ENCODE data around the gene GRSF1.
"Not testable (repeated sequence)": the region's sequence is repeated elsewhere in the genome, so short reads cannot be mapped to it uniquely, and the experiment has no call there.

The GRSF1 gene

DNA sequence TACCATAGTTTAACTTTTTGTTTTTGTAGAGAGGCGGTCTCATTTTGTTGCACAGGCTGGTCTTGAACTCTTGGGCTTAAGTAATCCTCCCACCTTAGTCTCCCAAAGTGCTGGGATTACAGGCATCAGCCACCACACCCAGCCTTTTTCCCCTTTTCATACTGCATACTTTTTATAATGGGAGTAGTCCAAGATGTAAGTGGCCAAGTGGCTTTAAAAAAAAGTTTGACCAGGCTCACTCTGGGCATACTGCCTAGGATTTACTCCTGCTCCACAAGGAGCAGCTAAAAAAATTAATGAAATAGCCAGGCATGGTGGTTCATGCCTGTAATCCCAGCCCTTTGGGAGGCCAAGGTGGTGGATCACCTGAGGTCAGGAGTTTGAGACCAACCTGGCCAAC lies 6.0 kb downstream of the GRSF1 start:
- DNase-seq (ENCODE audit: low read depth, low spot score): no peak

GRCh38 chr4:70831293-70831692 lies 8.4 kb downstream of the GRSF1 start:
- DNase-seq (ENCODE audit: low read depth, low spot score): no peak

- no peak for DNase-seq (ENCODE audit: low read depth, low spot score)
Observed at GRCh38 chr4:70830054-70830453, 9.6 kb downstream of the GRSF1 start.

DNA sequence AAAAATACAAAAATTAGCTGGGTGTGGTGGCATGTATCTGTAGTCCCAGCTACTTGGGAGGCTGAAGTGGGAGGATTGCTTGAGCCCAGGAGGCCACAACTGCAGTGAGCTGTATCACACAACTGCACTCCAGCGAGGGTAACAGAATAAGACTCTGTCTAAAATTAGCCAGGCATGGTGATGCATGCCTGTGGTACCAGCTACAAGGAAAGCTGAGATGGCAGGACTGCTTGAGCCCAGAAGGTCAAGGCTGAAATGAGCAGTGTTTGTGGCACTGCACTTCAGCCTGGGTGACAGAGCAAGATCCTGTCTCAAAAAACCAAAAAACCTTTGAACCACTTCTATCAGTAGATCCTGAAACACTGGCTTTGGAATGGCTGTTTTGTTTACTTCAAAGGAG lies 10.2 kb downstream of the GRSF1 start:
- DNase-seq (ENCODE audit: low read depth, low spot score): no peak

- DNase-seq (ENCODE audit: low read depth, low spot score): no peak
Observed at GRCh38 chr4:70829015-70829414, 10.7 kb downstream of the GRSF1 start.

DNA sequence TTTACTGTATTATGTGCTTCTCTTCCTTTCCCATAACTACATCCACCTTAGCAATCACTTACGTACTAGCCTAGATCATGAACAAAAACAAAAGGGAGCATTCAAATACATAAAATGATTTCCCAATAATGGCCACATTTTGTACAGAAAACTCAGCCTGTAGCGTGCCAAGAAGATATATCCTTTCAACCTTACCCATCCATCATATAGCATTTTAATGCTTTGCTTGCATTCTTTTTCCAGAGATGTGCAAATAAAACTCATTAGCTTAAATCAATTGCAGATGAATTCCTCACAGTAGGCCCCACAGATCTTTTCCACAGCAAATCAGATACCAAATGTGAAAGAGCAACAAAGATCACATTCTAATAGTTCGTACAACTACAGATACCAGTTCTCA lies 20.8 kb downstream of the GRSF1 start:
- DNase-seq (ENCODE audit: low read depth, low spot score): no peak

DNA sequence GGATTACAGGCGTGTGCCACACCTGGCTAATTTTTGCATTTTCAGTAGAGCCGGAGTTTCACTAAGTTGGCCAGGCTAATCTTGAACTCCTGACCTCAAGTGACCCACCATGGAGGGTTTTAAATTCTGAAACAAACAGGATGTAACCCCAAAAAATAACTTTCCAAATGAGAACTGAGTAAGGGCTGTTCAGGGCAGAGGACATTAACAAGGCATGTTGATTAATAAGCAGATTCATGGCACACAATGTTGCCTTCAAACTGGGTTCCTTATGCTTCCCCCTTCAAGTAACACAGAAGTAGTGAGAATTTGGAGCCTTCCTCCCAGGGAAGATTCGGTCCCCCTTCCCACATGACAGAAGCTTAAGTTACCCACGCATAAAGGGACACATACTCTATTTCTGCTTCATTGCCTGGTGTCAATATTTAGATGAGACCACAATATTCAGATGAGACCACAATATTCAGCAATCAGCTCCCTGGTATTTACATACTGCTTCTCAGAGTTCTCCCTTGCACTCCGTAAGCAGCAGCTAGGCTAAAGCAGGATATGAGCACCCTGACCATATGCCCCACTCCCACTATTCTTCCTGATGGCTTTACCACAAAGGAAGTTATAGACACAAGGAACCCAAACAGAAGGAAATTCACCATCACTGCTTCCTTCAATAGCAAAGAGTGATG lies 21.4 kb downstream of the GRSF1 start:
- no peak for DNase-seq (ENCODE audit: low read depth, low spot score)

- DNase-seq (ENCODE audit: low read depth, low spot score): no peak
Observed at GRCh38 chr4:70816894-70817293, 22.8 kb downstream of the GRSF1 start.

DNA sequence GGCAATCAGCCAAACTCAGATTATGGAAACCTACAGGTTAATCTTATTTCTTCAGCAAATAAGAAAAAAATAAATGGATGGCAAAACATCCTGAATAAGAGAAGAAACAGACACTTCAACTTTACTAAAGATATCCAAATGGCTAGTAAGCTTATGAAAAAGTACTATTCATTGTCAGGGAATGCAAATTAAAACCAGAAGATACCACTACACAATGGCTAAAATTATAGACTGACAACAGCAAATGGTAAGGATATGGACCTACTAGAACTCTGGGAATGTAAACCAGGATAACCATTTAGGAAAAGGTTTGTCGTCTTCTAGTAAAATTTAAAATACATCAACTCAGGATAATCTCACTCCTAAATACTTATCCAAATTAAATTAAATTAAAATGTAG lies 24.3 kb downstream of the GRSF1 start:
- DNase-seq (ENCODE audit: low read depth, low spot score): no peak

DNA sequence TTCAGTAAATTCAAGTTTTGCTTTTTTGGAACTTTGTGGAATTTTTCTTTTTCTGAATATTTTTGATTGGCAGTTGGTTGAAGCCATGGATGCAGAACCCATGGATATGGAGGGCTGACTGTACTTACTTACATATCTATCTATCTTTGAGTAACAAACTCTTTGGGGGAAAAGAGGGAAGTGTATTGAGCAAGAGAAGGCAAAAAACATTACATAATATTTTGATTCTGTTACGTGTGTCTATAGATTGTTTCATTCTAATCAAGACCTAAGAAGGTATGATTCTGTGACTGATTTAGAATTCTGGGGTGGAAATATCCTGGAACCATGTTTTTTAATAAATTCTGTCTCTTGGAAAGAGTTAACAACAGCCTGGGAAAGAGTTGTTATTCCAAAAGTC lies 31.5 kb downstream of the GRSF1 start:
- no peak for DNase-seq (ENCODE audit: low read depth, low spot score)

DNA sequence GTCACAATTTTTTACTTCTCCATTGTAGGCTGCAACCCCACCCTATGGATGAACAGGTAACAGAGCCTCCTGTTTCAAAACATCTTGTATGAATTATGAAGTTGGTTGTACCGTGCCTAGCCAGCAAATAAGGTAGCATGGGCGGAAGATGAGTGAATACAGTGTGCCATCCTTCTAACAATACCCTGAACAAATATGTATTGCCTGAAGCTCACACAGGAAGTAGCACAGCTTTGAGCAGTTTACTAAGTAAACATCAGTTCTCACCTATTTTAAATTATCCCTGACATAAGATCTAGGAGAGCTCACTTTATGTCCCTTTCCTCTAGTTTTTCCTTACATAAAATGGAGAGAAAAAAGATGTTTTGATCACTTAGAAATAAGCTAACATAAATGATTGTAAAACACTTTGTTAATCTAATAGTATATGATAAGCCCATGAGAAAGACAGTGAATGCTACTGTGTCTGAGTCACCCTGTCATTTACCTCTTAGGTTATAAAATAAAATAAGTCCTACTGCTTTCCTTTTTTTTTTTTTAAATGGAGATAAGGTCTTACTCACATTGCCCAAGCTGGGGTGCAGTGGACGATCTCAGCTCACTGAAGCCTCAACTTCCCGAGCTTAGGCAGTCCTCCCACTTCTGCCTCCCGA lies 36.6 kb downstream of the GRSF1 start:
- DNase-seq (ENCODE audit: low read depth, low spot score): no peak

- DNase-seq (ENCODE audit: low read depth, low spot score): no peak
Observed at GRCh38 chr4:70801265-70801809, 38.4 kb downstream of the GRSF1 start.

GRCh38 chr4:70793626-70794025 lies 46.1 kb downstream of the GRSF1 start:
- no peak for DNase-seq (ENCODE audit: low read depth, low spot score)

DNA sequence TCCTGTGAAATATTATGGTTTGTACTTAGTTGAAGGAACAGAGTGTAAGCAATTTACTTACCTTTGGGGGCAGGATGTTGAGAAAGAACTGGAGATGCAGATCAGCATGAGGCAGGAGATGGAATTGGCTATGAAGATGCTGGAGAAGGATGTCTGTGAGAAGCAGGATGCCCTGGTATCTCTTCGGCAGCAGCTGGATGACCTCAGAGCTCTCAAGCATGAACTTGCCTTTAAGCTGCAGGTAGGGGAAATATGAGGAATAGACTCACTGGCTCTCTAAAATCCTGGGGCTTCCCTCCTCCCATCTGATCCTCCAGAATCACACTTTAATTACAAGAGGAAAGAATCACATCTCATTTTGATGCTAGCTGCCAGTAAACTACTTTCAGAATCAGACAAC lies 51.0 kb downstream of the GRSF1 start:
- no peak for DNase-seq (ENCODE audit: low read depth, low spot score)

DNA sequence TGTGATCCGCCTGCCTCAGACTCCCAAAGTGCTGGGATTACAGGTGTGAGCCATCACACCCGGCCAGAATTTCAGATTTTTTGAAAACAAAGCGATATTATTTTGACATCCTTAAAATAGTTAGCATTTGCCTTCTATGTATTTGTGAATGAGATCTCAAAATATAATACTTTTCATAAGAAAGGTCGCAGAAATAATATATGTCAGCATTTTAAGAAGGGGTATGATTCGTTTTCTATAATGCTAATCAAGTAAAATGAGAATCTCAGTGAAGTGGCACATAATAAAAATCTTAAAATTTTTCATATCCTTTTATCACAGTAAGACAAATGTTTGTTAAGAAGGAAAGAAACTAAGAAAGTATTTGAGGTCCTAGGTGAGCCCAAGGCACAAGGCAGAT lies 52.2 kb downstream of the GRSF1 start:
- no peak for DNase-seq (ENCODE audit: low read depth, low spot score)

GRCh38 chr4:70783096-70783495 lies 56.6 kb downstream of the GRSF1 start:
- DNase-seq (ENCODE audit: low read depth, low spot score): no peak

- no peak for DNase-seq (ENCODE audit: low read depth, low spot score)
Observed at GRCh38 chr4:70778888-70779422, 60.7 kb downstream of the GRSF1 start.

GRCh38 chr4:70772929-70773555 lies 66.6 kb downstream of the GRSF1 start:
- no peak for DNase-seq (ENCODE audit: low read depth, low spot score)

GRCh38 chr4:70769396-70769795 lies 70.3 kb downstream of the GRSF1 start:
- DNase-seq (ENCODE audit: low read depth, low spot score): not testable (repeated sequence)

DNA sequence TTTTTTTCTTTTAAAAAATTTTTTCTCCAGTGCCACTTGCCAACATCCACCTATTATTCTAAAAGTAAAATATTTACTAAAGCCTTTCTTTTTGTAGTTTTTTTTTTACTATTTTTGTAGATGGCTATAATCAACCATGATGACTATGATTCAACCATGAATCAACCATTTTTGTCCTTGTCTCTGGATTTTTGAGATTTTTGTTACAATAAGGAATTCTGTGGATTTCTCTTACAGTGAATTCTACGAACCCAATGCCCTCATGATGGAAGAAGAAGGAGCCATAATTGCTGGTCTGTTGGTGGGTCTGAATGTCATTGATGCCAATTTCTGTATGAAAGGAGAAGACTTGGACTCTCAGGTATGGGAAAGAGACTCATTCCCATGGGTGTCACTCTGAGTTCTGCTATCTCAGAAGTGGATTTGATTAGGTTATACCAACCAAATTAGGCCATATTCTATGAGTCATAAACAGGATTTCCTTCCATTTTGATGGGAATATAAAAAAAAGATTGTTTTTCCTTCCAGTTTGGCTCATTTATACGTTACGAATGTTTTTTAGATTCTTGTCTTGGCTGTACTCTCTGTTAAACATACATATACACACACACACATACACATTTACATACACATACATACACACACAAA lies 71.3 kb downstream of the GRSF1 start:
- DNase-seq (ENCODE audit: low read depth, low spot score): no peak
